ENCODE measurements around the gene TMEM184B.

Gene TMEM184B

GRCh38 chr22:38303974-38304373 lies 31.2 kb upstream of the TMEM184B start:
- no peak for TF ChIP-seq CTCF (IDR thresholded peaks at IDR 0.05; ENCODE audit: low read depth, low read length)

GRCh38 chr22:38302906-38303305 lies 30.1 kb upstream of the TMEM184B start:
- DNase-seq (ENCODE audit: extremely low read depth, low read depth), result no peak
- TF ChIP-seq CTCF (IDR thresholded peaks at IDR 0.05; ENCODE audit: low read depth, low read length), result no peak

More at GRCh38 chr22:38303974-38304373, 31.2 kb upstream of the TMEM184B start:
- DNase-seq (ENCODE audit: extremely low read depth, low read depth), result no peak

GRCh38 chr22:38300946-38301345 lies 28.1 kb upstream of the TMEM184B start:
- no peak for TF ChIP-seq CTCF (IDR thresholded peaks at IDR 0.05; ENCODE audit: low read depth, low read length)

GRCh38 chr22:38300197-38300945 lies 27.6 kb upstream of the TMEM184B start:
- DNase-seq (ENCODE audit: extremely low read depth, low read depth), result no peak
- no peak for TF ChIP-seq CTCF (IDR thresholded peaks at IDR 0.05; ENCODE audit: low read depth, low read length)

More at GRCh38 chr22:38300946-38301345, 28.1 kb upstream of the TMEM184B start:
- no peak for DNase-seq (ENCODE audit: extremely low read depth, low read depth)

GRCh38 chr22:38299770-38300102 lies 26.9 kb upstream of the TMEM184B start:
- DNase-seq (ENCODE audit: extremely low read depth, low read depth), result no peak

GRCh38 chr22:38298312-38299005 lies 25.6 kb upstream of the TMEM184B start:
- no peak for DNase-seq (ENCODE audit: extremely low read depth, low read depth)
- peak; percentile 30 for TF ChIP-seq CTCF (IDR thresholded peaks at IDR 0.05; ENCODE audit: low read depth, low read length)

More at GRCh38 chr22:38299770-38300102, 26.9 kb upstream of the TMEM184B start:
- TF ChIP-seq CTCF (IDR thresholded peaks at IDR 0.05; ENCODE audit: low read depth, low read length), result no peak

GRCh38 chr22:38296372-38296771 lies 23.6 kb upstream of the TMEM184B start:
- no peak for TF ChIP-seq CTCF (IDR thresholded peaks at IDR 0.05; ENCODE audit: low read depth, low read length)
- no peak for DNase-seq (ENCODE audit: extremely low read depth, low read depth)
